ENCODE results near the gene HNMT.
"Not testable (repeated sequence)": the region's sequence is repeated elsewhere in the genome, so short reads cannot be mapped to it uniquely, and the experiment has no call there.

The HNMT gene

DNA sequence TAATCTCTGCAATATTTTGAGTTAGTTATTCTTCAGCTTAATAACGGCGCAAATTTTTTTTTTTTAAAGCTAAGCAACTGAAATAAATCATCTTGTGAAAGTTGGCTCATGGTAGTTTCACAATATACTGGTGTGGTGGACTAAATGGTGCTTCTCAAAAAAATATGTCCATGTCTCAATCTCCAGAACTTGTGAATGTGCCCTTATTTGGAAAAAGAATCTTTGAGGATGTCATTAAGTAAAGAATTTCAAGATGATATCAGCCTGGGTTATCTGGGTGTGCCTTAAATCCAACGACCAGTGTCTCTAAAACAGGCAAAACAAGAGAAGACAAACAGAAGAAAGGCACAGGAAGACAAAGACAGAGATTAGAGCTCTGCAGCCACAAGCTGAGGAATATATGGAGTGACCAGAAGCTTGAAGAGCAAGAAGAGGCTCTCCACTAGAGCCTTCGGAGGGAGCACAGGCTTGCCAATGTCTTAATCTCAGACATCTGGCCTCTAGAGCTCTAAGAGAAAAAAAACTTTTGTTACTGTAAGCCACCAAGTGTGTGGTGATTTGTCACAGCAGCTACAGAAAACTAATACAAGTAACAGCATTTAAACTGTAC, 71.4 kb downstream of the HNMT start:
- H3K27ac ChIP-seq, result no peak overlapping the region
- TF ChIP-seq, protein P1, sequence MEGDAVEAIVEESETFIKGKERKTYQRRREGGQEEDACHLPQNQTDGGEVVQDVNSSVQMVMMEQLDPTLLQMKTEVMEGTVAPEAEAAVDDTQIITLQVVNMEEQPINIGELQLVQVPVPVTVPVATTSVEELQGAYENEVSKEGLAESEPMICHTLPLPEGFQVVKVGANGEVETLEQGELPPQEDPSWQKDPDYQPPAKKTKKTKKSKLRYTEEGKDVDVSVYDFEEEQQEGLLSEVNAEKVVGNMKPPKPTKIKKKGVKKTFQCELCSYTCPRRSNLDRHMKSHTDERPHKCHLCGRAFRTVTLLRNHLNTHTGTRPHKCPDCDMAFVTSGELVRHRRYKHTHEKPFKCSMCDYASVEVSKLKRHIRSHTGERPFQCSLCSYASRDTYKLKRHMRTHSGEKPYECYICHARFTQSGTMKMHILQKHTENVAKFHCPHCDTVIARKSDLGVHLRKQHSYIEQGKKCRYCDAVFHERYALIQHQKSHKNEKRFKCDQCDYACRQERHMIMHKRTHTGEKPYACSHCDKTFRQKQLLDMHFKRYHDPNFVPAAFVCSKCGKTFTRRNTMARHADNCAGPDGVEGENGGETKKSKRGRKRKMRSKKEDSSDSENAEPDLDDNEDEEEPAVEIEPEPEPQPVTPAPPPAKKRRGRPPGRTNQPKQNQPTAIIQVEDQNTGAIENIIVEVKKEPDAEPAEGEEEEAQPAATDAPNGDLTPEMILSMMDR (conservative IDR thresholded peaks at IDR 0.05), result no peak

DNA sequence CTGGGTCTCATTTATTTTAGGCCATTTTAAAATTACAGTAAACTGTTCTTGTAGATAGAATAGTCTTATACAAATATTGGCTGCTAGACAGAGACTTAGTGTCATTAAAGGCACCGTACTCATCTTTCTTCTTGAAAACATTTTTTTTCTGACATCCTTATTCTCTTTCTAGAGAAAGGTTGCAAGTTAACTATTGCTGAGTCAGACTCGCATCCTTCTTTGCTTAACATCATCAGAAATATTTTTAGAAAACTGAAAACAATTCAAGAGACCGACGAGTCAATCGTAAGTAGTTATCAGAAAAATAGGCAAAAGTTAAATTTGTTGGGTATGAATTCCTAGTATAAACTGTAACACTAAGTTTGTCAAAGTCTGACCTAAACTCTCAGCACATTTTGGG, 72.2 kb downstream of the HNMT start:
- no peak overlapping the region for H3K27ac ChIP-seq
- TF ChIP-seq, protein P1 (conservative IDR thresholded peaks at IDR 0.05), result no peak

- no peak overlapping the region for H3K27ac ChIP-seq
- TF ChIP-seq, protein P1 (conservative IDR thresholded peaks at IDR 0.05), result no peak
These were observed 72.8 kb downstream of the HNMT start for GRCh38 chr2:138037090-138037489.

GRCh38 chr2:138040616-138041015, 76.3 kb downstream of the HNMT start:
- no peak overlapping the region for H3K27ac ChIP-seq
- TF ChIP-seq, protein P1 (conservative IDR thresholded peaks at IDR 0.05), result no peak

DNA sequence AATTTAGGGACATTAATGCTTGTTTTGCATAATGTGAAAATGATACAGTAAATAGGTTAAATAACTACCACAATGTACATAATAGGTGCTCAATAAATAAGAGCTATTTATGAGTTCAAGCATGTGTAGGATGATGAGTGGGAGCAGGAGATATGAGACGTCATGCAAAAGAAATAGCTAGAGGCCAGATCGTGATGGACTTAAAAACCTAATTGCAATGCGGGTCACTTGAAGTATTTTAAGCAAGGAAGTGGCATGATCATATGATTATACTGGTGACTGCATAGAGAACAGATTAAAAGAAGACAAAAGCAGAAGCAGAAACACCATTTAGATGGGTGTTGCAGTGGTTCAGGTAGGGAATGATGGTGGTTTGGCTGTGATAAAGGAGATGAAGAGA, 78.0 kb downstream of the HNMT start:
- TF ChIP-seq, protein P1 (conservative IDR thresholded peaks at IDR 0.05), result no peak
- no peak overlapping the region for H3K27ac ChIP-seq

GRCh38 chr2:138043588-138043987, 79.3 kb downstream of the HNMT start:
- not testable (repeated sequence) for H3K27ac ChIP-seq

DNA sequence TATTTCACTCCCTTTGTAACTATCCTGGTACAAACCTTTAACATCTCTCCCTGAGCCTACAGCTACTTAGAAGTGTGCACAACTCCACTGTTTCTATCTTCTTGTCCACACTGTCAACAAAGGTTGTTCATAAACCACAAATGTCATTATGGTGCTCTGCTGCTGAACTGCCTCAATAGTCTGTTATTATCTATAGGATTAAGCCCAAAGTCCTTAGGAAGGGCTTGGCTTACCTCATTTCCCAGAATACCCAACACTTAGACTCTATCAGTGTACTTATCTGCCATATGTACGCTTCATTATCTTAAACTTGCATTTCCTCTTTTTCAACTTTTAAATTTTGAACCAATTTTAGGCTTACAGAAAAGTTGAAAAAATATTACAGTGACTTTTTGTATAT, 94.2 kb downstream of the HNMT start:
- TF ChIP-seq, protein P1 (conservative IDR thresholded peaks at IDR 0.05), result no peak
- no peak overlapping the region for H3K27ac ChIP-seq

GRCh38 chr2:138059487-138060300, 95.4 kb downstream of the HNMT start:
- no peak overlapping the region for H3K27ac ChIP-seq
- TF ChIP-seq, protein P1 (conservative IDR thresholded peaks at IDR 0.05), result no peak
